T1000 (cell line): ENCODE results near the gene CCDC91.
"Not testable (repeated sequence)": the region's sequence is repeated elsewhere in the genome, so short reads cannot be mapped to it uniquely, and the experiment has no call there.

ENCODE experiments used
- DNase-seq: peaks from one replicate; lab custom pipeline; 2025; ENCODE audit warnings: mixed read lengths; lab: John Stamatoyannopoulos, UW

Gene CCDC91

GRCh38 chr12:28184375-28184774 is 5.9 kb upstream of the CCDC91 start:
- no peak for DNase-seq

- DNase-seq: no peak
These were observed 3.8 kb upstream of the CCDC91 start for GRCh38 chr12:28186500-28186899.

- no peak for DNase-seq
These were observed 404 bp upstream of the CCDC91 start for GRCh38 chr12:28189784-28190320.

- DNase-seq: peak; percentile 64
These were observed 1.1 kb downstream of the CCDC91 start for GRCh38 chr12:28191051-28192048.

- no peak for DNase-seq
These were observed 1.9 kb downstream of the CCDC91 start for GRCh38 chr12:28192125-28192524.

- DNase-seq: not testable (repeated sequence)
These were observed 4.4 kb downstream of the CCDC91 start for GRCh38 chr12:28194621-28195020.

GRCh38 chr12:28201136-28201535 is 10.9 kb downstream of the CCDC91 start:
- DNase-seq: not testable (repeated sequence)

GRCh38 chr12:28202374-28203130 is 12.3 kb downstream of the CCDC91 start:
- no peak for DNase-seq

- DNase-seq: no peak
These were observed 19.5 kb downstream of the CCDC91 start for GRCh38 chr12:28209782-28210181.

- no peak for DNase-seq
These were observed 21.9 kb downstream of the CCDC91 start for GRCh38 chr12:28212182-28212581.

GRCh38 chr12:28215021-28215420 is 24.8 kb downstream of the CCDC91 start:
- DNase-seq: no peak

- DNase-seq: no peak
These were observed 25.8 kb downstream of the CCDC91 start for GRCh38 chr12:28216016-28216415.

- DNase-seq: no peak
These were observed 27.5 kb downstream of the CCDC91 start for GRCh38 chr12:28217805-28218204.

GRCh38 chr12:28218875-28219274 is 28.6 kb downstream of the CCDC91 start:
- DNase-seq: no peak

GRCh38 chr12:28219827-28220226 is 29.6 kb downstream of the CCDC91 start:
- DNase-seq: no peak

GRCh38 chr12:28222081-28222700 is 31.9 kb downstream of the CCDC91 start:
- DNase-seq: no peak

GRCh38 chr12:28223025-28223554 is 32.8 kb downstream of the CCDC91 start:
- no peak for DNase-seq

GRCh38 chr12:28223858-28224257 is 33.6 kb downstream of the CCDC91 start:
- no peak for DNase-seq

- no peak for DNase-seq
These were observed 36.4 kb downstream of the CCDC91 start for GRCh38 chr12:28226705-28227104.

GRCh38 chr12:28227251-28227650 is 37.0 kb downstream of the CCDC91 start:
- DNase-seq: no peak

GRCh38 chr12:28231248-28231647 is 41.0 kb downstream of the CCDC91 start:
- no peak for DNase-seq
